GM13977 (cell line): ENCODE results near the gene ADK.

ENCODE experiments used
- DNase-seq: peaks from one replicate; pipeline ENCODE4 v3.0.0; 2012; ENCODE audit warnings: low spot score
- in situ Hi-C: fragments of 300-500 bp; cut with MboI; formaldehyde crosslinking; loops from one replicate; pipeline ENCODE4 v1.12.0; 2022; ENCODE audit warnings: low sequenced_read_pairs, low pct_unique_long_range_greater_than_20kb, mixed read lengths, inconsistent platforms; ENCODE audit not compliant: unreplicated experiment
- TF ChIP-seq, protein P1 (sequence below): IDR thresholded peaks from 2 replicates; pipeline ENCODE4 v1.5.1; 2012; ENCODE audit warnings: mild to moderate bottlenecking, control low read depth; ENCODE audit not compliant: insufficient read depth; ENCODE audit errors: extremely low read depth, missing control alignments

Gene ADK

DNA sequence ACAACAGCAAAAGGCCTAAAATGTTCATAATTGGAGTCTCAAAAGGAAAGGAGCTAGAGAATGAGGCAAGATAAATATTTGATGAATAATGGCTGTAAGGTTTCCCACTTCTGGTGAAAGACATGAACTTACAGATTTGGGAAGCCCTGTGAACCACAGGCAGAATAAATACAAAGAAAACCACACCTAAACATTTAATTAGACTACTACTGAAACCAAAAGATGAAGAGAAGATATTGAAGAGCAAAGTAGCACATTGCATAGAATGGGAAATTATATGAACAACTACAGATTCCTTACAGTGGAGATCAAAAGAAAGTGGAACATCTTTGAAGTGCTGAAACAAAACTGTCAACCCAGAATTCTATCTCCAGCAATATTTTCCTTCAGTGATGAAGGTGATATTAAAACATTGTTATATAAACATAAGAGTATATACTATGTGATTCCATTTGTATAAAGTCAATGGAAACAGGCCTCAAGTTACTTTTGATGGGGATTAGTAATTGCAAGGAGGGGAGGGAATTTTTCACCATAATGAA, 484.0 kb downstream of the ADK start:
- DNase-seq: no peak
- TF ChIP-seq, protein P1, sequence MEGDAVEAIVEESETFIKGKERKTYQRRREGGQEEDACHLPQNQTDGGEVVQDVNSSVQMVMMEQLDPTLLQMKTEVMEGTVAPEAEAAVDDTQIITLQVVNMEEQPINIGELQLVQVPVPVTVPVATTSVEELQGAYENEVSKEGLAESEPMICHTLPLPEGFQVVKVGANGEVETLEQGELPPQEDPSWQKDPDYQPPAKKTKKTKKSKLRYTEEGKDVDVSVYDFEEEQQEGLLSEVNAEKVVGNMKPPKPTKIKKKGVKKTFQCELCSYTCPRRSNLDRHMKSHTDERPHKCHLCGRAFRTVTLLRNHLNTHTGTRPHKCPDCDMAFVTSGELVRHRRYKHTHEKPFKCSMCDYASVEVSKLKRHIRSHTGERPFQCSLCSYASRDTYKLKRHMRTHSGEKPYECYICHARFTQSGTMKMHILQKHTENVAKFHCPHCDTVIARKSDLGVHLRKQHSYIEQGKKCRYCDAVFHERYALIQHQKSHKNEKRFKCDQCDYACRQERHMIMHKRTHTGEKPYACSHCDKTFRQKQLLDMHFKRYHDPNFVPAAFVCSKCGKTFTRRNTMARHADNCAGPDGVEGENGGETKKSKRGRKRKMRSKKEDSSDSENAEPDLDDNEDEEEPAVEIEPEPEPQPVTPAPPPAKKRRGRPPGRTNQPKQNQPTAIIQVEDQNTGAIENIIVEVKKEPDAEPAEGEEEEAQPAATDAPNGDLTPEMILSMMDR: no peak
- in situ Hi-C loops: no loop called here

DNA sequence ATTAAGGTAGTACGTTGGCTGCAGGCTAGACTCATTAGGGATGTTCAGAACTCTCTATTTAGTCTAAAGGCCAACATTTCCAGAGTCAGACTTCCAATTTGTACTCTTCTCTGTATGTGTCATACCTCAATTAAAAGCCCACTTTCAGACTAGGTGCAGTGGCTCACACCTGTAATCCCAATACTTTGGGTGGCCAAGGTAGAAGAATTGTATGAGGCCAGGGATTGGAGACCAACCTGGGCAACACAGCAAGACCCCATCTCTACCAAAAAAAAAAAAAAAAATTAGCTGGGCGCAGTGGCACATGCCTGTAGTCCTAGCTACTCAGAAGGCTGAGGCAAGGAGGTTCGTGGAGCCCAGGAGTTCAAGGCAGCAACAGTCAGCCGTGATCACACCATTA, 484.6 kb downstream of the ADK start:
- DNase-seq: no peak
- in situ Hi-C loops: no loop called here
- TF ChIP-seq, protein P1: no peak

- in situ Hi-C loops: no loop called here
- TF ChIP-seq, protein P1: no peak
- no peak for DNase-seq
Observed at GRCh38 chr10:74637685-74638084, 486.7 kb downstream of the ADK start.

GRCh38 chr10:74640134-74640921, 489.3 kb downstream of the ADK start:
- no peak for DNase-seq
- in situ Hi-C loops: no loop called here
- TF ChIP-seq, protein P1: no peak

GRCh38 chr10:74641659-74642058, 490.6 kb downstream of the ADK start:
- TF ChIP-seq, protein P1: no peak
- in situ Hi-C loops: no loop called here

DNA sequence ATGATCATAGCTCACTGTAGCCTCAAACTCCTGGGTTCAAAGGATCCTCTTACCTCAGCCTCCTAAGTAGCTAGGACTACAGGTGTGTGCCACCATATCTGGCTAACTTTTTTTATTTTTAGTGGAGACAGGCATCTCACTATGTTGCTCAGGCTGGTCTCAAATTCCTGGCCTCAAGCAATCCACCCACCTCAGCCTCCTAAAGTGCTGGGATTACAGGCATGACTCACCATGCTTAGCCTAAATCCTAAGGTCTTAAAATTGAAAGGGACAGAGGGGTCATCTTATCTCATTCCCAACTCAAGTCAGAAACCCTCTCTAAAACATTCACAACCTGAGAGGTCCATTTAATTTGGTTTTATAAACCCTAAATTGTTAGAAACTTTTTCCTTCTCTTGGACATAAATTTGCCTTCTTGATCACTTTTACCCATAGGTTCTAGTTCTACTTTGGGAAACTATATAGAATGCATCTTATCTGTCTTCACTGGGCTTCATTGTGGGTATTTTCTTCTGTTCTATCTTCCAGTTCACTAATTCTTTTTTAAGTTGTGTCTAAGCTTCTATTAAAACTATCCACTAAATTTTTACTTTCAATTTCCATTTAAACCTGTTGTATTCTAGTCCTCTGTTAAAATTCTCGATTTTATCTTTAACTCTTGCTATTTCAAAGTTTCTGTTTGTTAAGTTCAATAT, 492.0 kb downstream of the ADK start:
- DNase-seq: no peak
- TF ChIP-seq, protein P1: no peak
- in situ Hi-C loops: no loop called here

More at GRCh38 chr10:74641659-74642058, 490.6 kb downstream of the ADK start:
- DNase-seq: no peak
